GM18505 (cell line): ENCODE results near the gene HSP90B1.

Source experiments
- ATAC-seq: cut with Tn5 transposase; IDR thresholded peaks from one replicate; pipeline ENCODE4 v1.9.1; 2021; ENCODE audit not compliant: unreplicated experiment
- POLR2A ChIP-seq: IDR thresholded peaks from 4 replicates; pipeline ENCODE4 v1.6.1; 2011; ENCODE audit warnings: borderline replicate concordance; ENCODE audit not compliant: insufficient read depth, insufficient read length; ENCODE audit errors: extremely low read depth

HSP90B1 gene

DNA sequence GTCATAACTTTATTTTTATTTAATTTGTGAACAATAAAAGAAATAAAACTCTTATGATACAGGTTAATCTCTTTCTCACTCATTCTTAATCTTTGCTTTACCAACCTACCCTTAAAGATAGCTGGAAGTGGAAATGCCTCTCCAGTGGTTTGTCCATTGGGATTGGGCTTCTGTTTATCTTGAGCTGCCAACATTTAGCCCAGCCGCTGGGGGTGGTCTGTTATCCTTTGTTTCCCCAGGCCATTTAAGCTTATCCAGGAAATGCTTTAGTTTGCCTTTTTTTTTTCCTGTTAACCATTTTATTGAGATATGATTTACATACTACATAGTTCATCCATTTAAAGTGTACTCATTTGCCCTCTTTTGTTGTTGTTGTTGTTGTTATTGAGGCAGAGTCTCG lies 43.7 kb downstream of the HSP90B1 start:
- TF ChIP-seq POLR2A = no peak
- no peak for ATAC-seq

DNA sequence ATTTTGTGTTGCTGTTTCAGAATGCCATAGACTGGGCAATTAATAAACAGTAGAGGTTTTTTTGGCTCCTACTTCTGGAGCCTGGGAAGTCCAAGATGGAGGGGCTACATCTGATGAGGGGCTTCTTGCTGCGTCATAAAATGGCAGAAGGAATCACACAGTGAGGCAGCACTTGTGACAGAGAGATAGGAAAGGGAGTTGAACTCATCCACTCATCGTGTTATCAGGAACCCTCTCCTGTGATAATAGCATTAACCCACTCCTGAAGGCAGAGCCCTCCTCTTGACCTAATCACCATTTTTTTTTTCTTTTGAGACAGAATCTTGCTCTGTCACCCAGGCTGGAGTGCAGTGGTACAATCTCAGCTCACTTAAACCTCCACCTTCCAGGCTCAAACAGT lies 45.2 kb downstream of the HSP90B1 start:
- no peak for TF ChIP-seq POLR2A
- ATAC-seq = no peak

DNA sequence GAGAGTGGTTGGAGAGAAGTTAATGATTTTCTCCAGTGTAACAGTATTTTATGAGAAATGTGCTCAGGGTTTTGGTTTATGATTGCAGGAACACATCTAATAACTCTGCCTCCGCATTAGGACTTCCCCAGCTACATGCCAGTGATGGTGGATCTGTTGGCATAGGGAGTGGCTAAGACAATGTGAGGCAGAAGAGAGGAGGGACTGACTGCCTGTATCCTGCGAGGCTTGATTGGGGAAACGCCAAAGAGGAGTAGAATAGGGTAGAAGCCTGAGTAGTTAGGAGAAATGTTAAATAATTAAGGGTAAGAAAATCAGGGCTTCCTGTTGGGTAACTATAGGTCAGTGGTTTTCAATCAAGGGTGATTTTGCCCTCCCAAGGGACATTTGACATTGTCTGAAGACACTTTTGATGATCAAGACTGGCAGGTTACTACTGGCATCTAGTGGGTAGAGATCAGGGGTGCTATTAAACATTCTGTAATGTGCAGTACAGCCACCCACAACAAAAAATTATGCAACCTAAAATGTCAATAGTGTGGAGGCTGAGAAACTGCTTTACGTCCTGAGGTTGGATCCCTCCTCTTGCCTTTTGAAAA lies 48.3 kb downstream of the HSP90B1 start:
- no peak for TF ChIP-seq POLR2A
- ATAC-seq = no peak

DNA sequence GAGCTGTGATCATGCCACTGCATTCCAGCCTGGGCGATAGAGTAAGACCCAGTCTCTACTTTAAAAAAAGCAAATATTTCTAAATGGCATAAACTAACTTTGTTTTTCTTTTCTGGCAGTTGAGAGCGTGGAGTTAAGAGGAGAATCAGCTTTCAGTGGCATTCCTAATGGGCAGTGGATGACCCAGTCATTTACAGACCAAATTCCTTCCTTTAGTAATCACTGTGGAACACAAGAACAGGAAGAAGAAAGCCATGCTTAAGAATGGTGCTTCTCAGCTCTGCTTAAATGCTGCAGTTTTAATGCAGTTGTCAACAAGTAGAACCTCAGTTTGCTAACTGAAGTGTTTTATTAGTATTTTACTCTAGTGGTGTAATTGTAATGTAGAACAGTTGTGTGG lies 56.6 kb downstream of the HSP90B1 start:
- no peak for ATAC-seq
- TF ChIP-seq POLR2A = no peak

DNA sequence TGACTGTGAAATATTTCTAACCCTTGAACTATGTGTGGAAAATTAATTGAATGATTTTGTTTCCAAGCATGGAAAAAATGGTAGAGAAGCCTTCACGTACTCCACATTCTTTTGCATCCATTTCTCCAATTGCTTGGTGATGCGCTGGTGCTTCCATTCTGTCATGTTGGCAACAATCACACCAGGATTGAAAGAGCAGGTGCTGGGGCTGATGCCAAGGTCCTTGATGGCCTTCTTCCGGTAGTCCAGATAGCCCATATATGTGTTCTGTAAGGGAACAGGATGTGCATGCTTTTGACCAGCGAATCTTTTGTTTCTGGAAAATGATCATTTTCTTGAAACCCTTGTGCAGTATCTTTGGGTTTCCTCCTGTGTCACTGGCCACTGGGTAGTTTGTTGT lies 64.0 kb downstream of the HSP90B1 start:
- TF ChIP-seq POLR2A = no peak
- no peak for ATAC-seq

GRCh38 chr12:103996595-103996994 lies 66.4 kb downstream of the HSP90B1 start:
- no peak for TF ChIP-seq POLR2A
- no peak for ATAC-seq

DNA sequence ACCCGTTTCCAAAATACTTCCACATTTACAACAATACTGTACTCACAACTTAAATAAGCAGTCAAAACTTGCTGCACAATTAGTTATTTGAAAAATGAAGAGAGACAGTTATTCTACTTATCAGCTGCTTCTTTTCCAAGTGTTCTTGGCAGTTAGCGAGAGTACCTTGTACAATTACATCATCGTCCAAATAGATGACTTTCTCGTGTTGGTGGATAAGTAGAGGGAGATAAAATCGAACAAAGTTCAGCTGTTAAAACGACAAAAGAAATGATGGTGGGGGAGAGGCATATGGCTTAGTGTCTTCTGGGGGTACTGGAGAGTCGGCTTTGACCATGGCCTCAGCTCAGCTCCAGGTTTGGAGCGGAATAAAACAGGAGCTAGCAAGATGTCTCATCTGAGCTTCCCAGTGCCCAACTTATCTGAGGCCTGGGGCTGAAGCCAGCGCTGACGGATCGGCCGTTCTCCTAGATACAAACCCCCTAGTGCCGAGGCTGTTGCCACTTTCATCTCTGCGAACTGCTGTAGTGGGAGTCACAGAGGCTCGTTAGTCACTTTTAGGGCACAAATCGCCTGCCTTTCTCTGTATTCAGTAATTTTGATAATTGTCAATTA lies 67.2 kb downstream of the HSP90B1 start:
- no peak for ATAC-seq
- TF ChIP-seq POLR2A = no peak
